ENCODE measurements around the gene CDKN1A. TPM values are rescaled to one million over a fixed set of nuclear protein-coding genes. Genes with fewer than 3 reads are reported as not detected.

Gene CDKN1A
- polyA plus RNA-seq, 3 donors, result 117 to 1,223 (median 144) TPM

- Histone ChIP-seq H3K4me2 (replicated peaks; ENCODE audit: extremely low read depth, low read length, poor library complexity, severe bottlenecking) (no peak overlapping the region), H3K27ac (ENCODE audit: low read depth in 1 of 2, low read length in 2 of 2) (no peak overlapping the region), H3K27me3 (ENCODE audit: control insufficient read depth in 2 of 2, insufficient read depth in 2 of 2, low read length in 2 of 2) (peaks cover 0 to 19% of the 10 kb centered on the region in 2 donors), H3K36me3 (replicated peaks in 1 of 2; ENCODE audit: control insufficient read depth in 1 of 2, insufficient read depth in 2 of 2, low read length in 2 of 2) (no peaks in the 10 kb centered on the region), H3K79me2 (ENCODE audit: insufficient read depth, low read length) (peaks cover 5% of the 10 kb centered on the region), H2AFZ (ENCODE audit: insufficient read depth, low read depth, low read length, poor library complexity, severe bottlenecking) (no peak overlapping the region), H3K4me3 (replicated peaks in 1 of 3; ENCODE audit: low read depth in 2 of 3, low read length in 3 of 3) (no peak overlapping the region), H3K4me1 (ENCODE audit: control insufficient read depth in 1 of 2, insufficient read depth in 2 of 2, low read length in 2 of 2) (peaks cover 40 to 42% of the 10 kb centered on the region in 2 donors), H3K9me3 (replicated peaks in 1 of 2; ENCODE audit: control insufficient read depth in 1 of 2, insufficient read depth in 1 of 2, low read length in 2 of 2) (no peaks in the 10 kb centered on the region), H3K9ac (ENCODE audit: insufficient read depth, low read length, poor library complexity, severe bottlenecking) (no peak overlapping the region), H4K20me1 (ENCODE audit: insufficient read depth, low read length) (peaks cover 24% of the 10 kb centered on the region)
- peak overlapping the region in 1 of 2 donors; percentile 16 for H3K4me3 Mint-ChIP-seq
- WGBS (ENCODE audit: insufficient coverage), result 66% methylated on average over 2 of the region's 4 CpGs
- H3K4me1 Mint-ChIP-seq, result peaks cover 33% of the 10 kb centered on the region
- H3K9me3 Mint-ChIP-seq, result peaks cover 0 to 5% (median 0%) of the 10 kb centered on the region in 7 donors
- peaks cover 20 to 37% (median 24%) of the 10 kb centered on the region in 3 donors for H3K27me3 Mint-ChIP-seq (ENCODE audit: low read depth in 3 of 3)
- peaks cover 9 to 12% of the 10 kb centered on the region in 2 donors for H3K36me3 Mint-ChIP-seq
- intact Hi-C loops (cut with micrococcal nuclease), result no loop called here
- no peak for TF ChIP-seq CTCF (IDR thresholded peaks at IDR 0.05)
- peak overlapping the region in 5 of 7 donors; percentile 24 to 86 (median 50) for H3K27ac Mint-ChIP-seq
- DNase-seq, result peak in 2 of 3 donors; percentile 50 to 70
Measured at GRCh38 chr6:36676141-36677058, 2.1 kb upstream of the CDKN1A start.

DNA sequence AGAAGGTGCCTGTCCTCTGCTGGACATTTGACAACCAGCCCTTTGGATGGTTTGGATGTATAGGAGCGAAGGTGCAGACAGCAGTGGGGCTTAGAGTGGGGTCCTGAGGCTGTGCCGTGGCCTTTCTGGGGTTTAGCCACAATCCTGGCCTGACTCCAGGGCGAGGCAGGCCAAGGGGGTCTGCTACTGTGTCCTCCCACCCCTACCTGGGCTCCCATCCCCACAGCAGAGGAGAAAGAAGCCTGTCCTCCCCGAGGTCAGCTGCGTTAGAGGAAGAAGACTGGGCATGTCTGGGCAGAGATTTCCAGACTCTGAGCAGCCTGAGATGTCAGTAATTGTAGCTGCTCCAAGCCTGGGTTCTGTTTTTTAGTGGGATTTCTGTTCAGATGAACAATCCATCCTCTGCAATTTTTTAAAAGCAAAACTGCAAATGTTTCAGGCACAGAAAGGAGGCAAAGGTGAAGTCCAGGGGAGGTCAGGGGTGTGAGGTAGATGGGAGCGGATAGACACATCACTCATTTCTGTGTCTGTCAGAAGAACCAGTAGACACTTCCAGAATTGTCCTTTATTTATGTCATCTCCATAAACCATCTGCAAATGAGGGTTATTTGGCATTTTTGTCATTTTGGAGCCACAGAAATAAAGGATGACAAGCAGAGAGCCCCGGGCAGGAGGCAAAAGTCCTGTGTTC is 1.3 kb upstream of the CDKN1A start:
- TF ChIP-seq CTCF (IDR thresholded peaks at IDR 0.05), result no peak
- H2AFZ ChIP-seq (ENCODE audit: insufficient read depth, low read depth, low read length, poor library complexity, severe bottlenecking), result no peak overlapping the region
- Mint-ChIP-seq H3K27ac (peak overlapping the region in 4 of 7 donors; percentile 55 to 96 (median 74)), H3K9me3 (peaks cover 0 to 5% (median 0%) of the 10 kb centered on the region in 7 donors), H3K4me1 (peaks cover 37% of the 10 kb centered on the region), H3K27me3 (ENCODE audit: low read depth in 3 of 3) (peaks cover 20 to 37% (median 23%) of the 10 kb centered on the region in 3 donors), H3K4me3 (peak overlapping the region; percentile 80 to 98), H3K36me3 (peaks cover 12 to 14% of the 10 kb centered on the region in 2 donors)
- intact Hi-C loops (cut with micrococcal nuclease), result no loop called here
- no peaks in the 10 kb centered on the region for H3K36me3 ChIP-seq (replicated peaks in 1 of 2; ENCODE audit: control insufficient read depth in 1 of 2, insufficient read depth in 2 of 2, low read length in 2 of 2)
- H3K27ac ChIP-seq (ENCODE audit: low read depth in 1 of 2, low read length in 2 of 2), result peak overlapping the region in 1 of 2 donors; percentile 68
- peaks cover 44 to 48% of the 10 kb centered on the region in 2 donors for H3K4me1 ChIP-seq (ENCODE audit: control insufficient read depth in 1 of 2, insufficient read depth in 2 of 2, low read length in 2 of 2)
- H4K20me1 ChIP-seq (ENCODE audit: insufficient read depth, low read length), result peaks cover 32% of the 10 kb centered on the region
- peaks cover 9% of the 10 kb centered on the region for H3K79me2 ChIP-seq (ENCODE audit: insufficient read depth, low read length)
- H3K4me2 ChIP-seq (replicated peaks; ENCODE audit: extremely low read depth, low read length, poor library complexity, severe bottlenecking), result peak overlapping the region; percentile 84
- H3K9me3 ChIP-seq (replicated peaks in 1 of 2; ENCODE audit: control insufficient read depth in 1 of 2, insufficient read depth in 1 of 2, low read length in 2 of 2), result no peaks in the 10 kb centered on the region
- no CpG with 5 or more reads among the region's 7 CpGs for WGBS (ENCODE audit: insufficient coverage)
- no peak for DNase-seq
- H3K9ac ChIP-seq (ENCODE audit: insufficient read depth, low read length, poor library complexity, severe bottlenecking), result no peak overlapping the region
- H3K27me3 ChIP-seq (ENCODE audit: control insufficient read depth in 2 of 2, insufficient read depth in 2 of 2, low read length in 2 of 2), result peaks cover 0 to 19% of the 10 kb centered on the region in 2 donors
- H3K4me3 ChIP-seq (replicated peaks in 1 of 3; ENCODE audit: low read depth in 2 of 3, low read length in 3 of 3), result no peak overlapping the region

All from CD14-positive monocyte (primary cell).